BLaER1 (cell line): ENCODE data around the gene CTSL.

Source experiments
- H3K27ac ChIP-seq: shearing (Covaris generic); formaldehyde crosslinking; 2 replicates; pipeline ENCODE4 v1.8.1; 2022
- H3K27me3 ChIP-seq: shearing (Covaris generic); formaldehyde crosslinking; 2 replicates; pipeline ENCODE4 v1.8.1; 2022
- H3K36me3 ChIP-seq: shearing (Covaris generic); formaldehyde crosslinking; 2 replicates; pipeline ENCODE4 v1.8.1; 2022
- H3K4me1 ChIP-seq: shearing (Covaris generic); formaldehyde crosslinking; 2 replicates; pipeline ENCODE4 v1.8.1; 2022
- H3K4me2 ChIP-seq: shearing (Covaris generic); formaldehyde crosslinking; 2 replicates; pipeline ENCODE4 v1.8.1; 2022
- H3K4me3 ChIP-seq: shearing (Covaris generic); formaldehyde crosslinking; 2 replicates; pipeline ENCODE4 v1.8.1; 2022
- H3K9ac ChIP-seq: shearing (Covaris generic); formaldehyde crosslinking; 2 replicates; pipeline ENCODE4 v1.8.1; 2022
- H3K9me3 ChIP-seq: shearing (Covaris generic); formaldehyde crosslinking; 2 replicates; pipeline ENCODE4 v1.8.1; 2022
- H4K20me1 ChIP-seq: shearing (Covaris generic); formaldehyde crosslinking; 2 replicates; pipeline ENCODE4 v1.8.1; 2022
- Cebpa-rat ChIP-seq: shearing (Covaris generic); IDR thresholded peaks from 2 replicates; pipeline ENCODE4 v1.8.1; 2022

The CTSL gene

GRCh38 chr9:87770616-87771315 is 44.8 kb downstream of the CTSL start:
- Histone ChIP-seq H3K9ac (no peak overlapping the region), H3K36me3 (no peaks in the 10 kb centered on the region), H3K4me1 (no peaks in the 10 kb centered on the region), H3K27ac (no peak overlapping the region), H3K4me3 (no peak overlapping the region), H3K27me3 (no peaks in the 10 kb centered on the region), H3K4me2 (no peak overlapping the region), H3K9me3 (no peaks in the 10 kb centered on the region), H4K20me1 (no peaks in the 10 kb centered on the region)
- TF ChIP-seq Cebpa-rat: no peak

GRCh38 chr9:87771316-87772006 is 45.5 kb downstream of the CTSL start:
- H4K20me1 ChIP-seq: no peaks in the 10 kb centered on the region
- no peak overlapping the region for H3K4me2 ChIP-seq
- no peak overlapping the region for H3K27ac ChIP-seq
- no peak overlapping the region for H3K4me3 ChIP-seq
- no peak overlapping the region for H3K9ac ChIP-seq
- no peaks in the 10 kb centered on the region for H3K9me3 ChIP-seq
- TF ChIP-seq Cebpa-rat: no peak
- H3K27me3 ChIP-seq: no peaks in the 10 kb centered on the region
- H3K36me3 ChIP-seq: no peaks in the 10 kb centered on the region
- no peaks in the 10 kb centered on the region for H3K4me1 ChIP-seq

GRCh38 chr9:87776481-87777379 is 50.8 kb downstream of the CTSL start:
- Histone ChIP-seq H3K4me2 (no peak overlapping the region), H3K27ac (no peak overlapping the region), H3K36me3 (no peaks in the 10 kb centered on the region), H3K27me3 (no peaks in the 10 kb centered on the region), H4K20me1 (no peaks in the 10 kb centered on the region), H3K4me1 (no peaks in the 10 kb centered on the region), H3K4me3 (no peak overlapping the region), H3K9me3 (peaks cover 8% of the 10 kb centered on the region; the same call in 1 of the 2 replicates), H3K9ac (no peak overlapping the region)
- TF ChIP-seq Cebpa-rat: no peak

- no peak overlapping the region for H3K4me3 ChIP-seq
- no peaks in the 10 kb centered on the region for H3K4me1 ChIP-seq
- no peak for TF ChIP-seq Cebpa-rat
- no peak overlapping the region for H3K27ac ChIP-seq
- no peak overlapping the region for H3K4me2 ChIP-seq
- H3K27me3 ChIP-seq: no peaks in the 10 kb centered on the region
- H3K36me3 ChIP-seq: no peaks in the 10 kb centered on the region
- no peaks in the 10 kb centered on the region for H4K20me1 ChIP-seq
- H3K9me3 ChIP-seq: peaks cover 8% of the 10 kb centered on the region; the same call in 1 of the 2 replicates
- no peak overlapping the region for H3K9ac ChIP-seq
Measured at GRCh38 chr9:87778996-87779395, 53.1 kb downstream of the CTSL start.
